Aorta (tissue), 5 donors: Measurements from ENCODE around the gene TRMO. TPM values are rescaled to one million over a fixed set of nuclear protein-coding genes. Genes with fewer than 3 reads are reported as not detected.

Experiments
- ATAC-seq: fragments of 200-7000 bp; cut with Tn5 transposase; one replicate; pipeline ENCODE4 v1.9.1; 2022; ENCODE audit warnings: moderate library complexity; ENCODE audit not compliant: low FRiP score
- DNase-seq, 2 donors: peaks; one replicate each; pipeline ENCODE4 v3.0.0-alpha.2; 2020
- H3K27ac ChIP-seq, 2 donors: one replicate each; pipeline ENCODE4 v1.5.1; 2013; ENCODE audit warnings: low read length in 2 of 2, mild to moderate bottlenecking in 2 of 2, moderate library complexity in 2 of 2, control low read depth in 1 of 2, inconsistent platforms in 1 of 2, low read depth in 1 of 2
- H3K27me3 ChIP-seq, 2 donors: one replicate each; pipeline ENCODE4 v1.6.1; 2013; ENCODE audit warnings: control low read depth in 1 of 2, low read length in 1 of 2, mild to moderate bottlenecking in 1 of 2, moderate library complexity in 1 of 2; ENCODE audit not compliant: insufficient read depth in 2 of 2, control insufficient read depth in 1 of 2
- H3K36me3 ChIP-seq, 2 donors: one replicate each; pipeline ENCODE4 v1.6.1; 2013; ENCODE audit warnings: control low read depth in 1 of 2, low read length in 1 of 2, mild to moderate bottlenecking in 1 of 2; ENCODE audit not compliant: insufficient read depth in 2 of 2, control insufficient read depth in 1 of 2
- H3K4me1 ChIP-seq, 2 donors: one replicate each; pipeline ENCODE4 v1.6.1; 2013; ENCODE audit warnings: low read length in 2 of 2, control low read depth in 1 of 2, mild to moderate bottlenecking in 1 of 2, moderate library complexity in 1 of 2; ENCODE audit not compliant: insufficient read depth in 2 of 2, control insufficient read depth in 1 of 2
- H3K4me3 ChIP-seq, 2 donors: one replicate each; pipeline ENCODE4 v1.5.1; 2013; ENCODE audit warnings: low read length in 2 of 2, control low read depth in 1 of 2, mild to moderate bottlenecking in 1 of 2
- H3K9me3 ChIP-seq: one replicate; pipeline ENCODE4 v1.6.1; 2013; ENCODE audit warnings: mild to moderate bottlenecking, low read length; ENCODE audit not compliant: control insufficient read depth
- WGBS, 2 donors: extraction: QIAGEN DNeasy Blood & Tissue Kit; methylation state at CpG; one replicate each; pipeline ENCODE4 v1.1.7; 2013; 5-methylcytosine and 5-hydroxymethylcytosine counted together
- intact Hi-C, 2 donors: fragments of 100-400 bp; cut with DNase I; formaldehyde crosslinking; loops; one replicate each; pipeline versions ENCODE4 v1.14.2 to v1.15.0; 2022
- polyA plus RNA-seq, 2 donors: library from polyadenylated mRNA; stranded (reverse); fragments of 200-250 nt; gene quantifications; one replicate each; pipeline ENCODE4 v1.2.3, GENCODE V29; 2013
- total RNA-seq, 2 donors: library from RNA; stranded (reverse); fragmentation: NEBNext Ultra II Directional; extraction: Animal tissue kit (Norgen Biotek cat#: 25700); gene quantifications; one replicate each; pipeline ENCODE4 v1.2.1, GENCODE V29; 2021
- donor health status: healthy with polysubstance abuse.
- donor health status: Bipolar disorder and iron deficiency.
- donor health status: DM: no; HTN: no; CAD: no.
- donor health status: DM: no; HTN: no; CAD: no.
- donor health status: DM: yes; HTN: yes; CAD: no.

Gene TRMO
- total and polyA plus RNA-seq, 4 donors = 5.5 to 10.7 (median 8.6) TPM

DNA sequence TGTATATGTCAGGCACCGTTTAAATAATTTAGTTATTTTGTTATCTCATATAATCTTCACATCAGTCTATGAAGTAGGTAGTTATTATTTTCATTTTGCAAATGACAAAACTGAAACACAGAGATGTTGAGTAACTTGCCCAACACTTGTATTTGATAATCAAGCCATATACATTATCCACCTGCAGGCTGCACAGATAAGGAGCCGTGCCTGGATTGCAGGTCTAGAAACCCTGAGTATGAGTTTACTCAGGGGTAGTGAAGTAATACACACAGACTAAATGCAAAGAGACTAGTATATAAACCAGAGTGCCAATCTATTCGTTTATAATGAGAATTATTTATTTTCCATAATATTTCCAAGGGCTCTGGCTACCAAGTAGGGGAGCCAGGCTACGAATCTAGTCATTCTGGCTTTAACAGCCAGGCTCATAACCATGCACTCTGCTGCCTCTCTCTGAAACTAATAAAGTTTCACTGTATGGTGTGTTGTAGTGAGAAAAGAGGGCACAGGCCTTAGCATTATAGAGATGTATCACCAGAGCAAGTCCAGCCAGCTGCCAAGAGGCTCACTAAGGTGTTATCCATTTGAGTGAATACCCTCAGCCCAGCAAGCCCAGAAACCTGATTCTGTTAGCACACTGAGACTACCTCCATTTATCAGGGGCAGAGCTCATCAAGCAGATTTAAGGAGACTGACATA lies 11.1 kb upstream of the TRMO start:
- intact Hi-C loops = no loop called here

DNA sequence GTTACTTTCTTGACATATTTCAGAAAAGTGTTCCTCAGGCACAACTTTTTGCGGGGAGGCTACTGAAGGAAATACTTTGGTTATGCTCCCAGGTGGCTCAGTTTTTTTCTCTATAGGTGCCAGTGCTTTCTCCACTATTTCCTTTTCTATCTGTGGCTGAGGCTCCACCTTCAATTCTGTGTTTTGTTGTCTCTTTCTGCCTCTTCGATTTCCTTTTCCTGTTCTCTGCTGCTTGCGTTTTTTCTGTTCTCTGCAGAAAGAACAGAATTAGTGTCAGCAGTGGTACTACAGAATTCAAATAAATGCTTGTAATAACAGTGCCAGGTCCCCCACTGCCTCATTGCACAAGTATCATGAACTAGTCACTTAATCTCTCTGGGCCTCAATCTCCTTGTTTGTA lies 8.7 kb upstream of the TRMO start:
- H3K36me3 ChIP-seq = no peaks in the 10 kb centered on the region
- ATAC-seq (no peak), DNase-seq (no peak)
- no peak overlapping the region for H3K27ac ChIP-seq
- H3K27me3 ChIP-seq = no peaks in the 10 kb centered on the region
- no peaks in the 10 kb centered on the region for H3K9me3 ChIP-seq
- WGBS, 2 donors = 35 to 40% methylated on average over 3 of the region's 3 CpGs
- intact Hi-C loops = no loop called here
- no peaks in the 10 kb centered on the region for H3K4me1 ChIP-seq
- no peak overlapping the region for H3K4me3 ChIP-seq

More for the DNA sequence above, 11.1 kb upstream of the TRMO start:
- WGBS, 2 donors = 62 to 69% methylated on average over 4 of the region's 4 CpGs
- Histone ChIP-seq H3K4me3 (no peak overlapping the region), H3K4me1 (no peaks in the 10 kb centered on the region), H3K9me3 (no peaks in the 10 kb centered on the region), H3K27ac (no peak overlapping the region), H3K36me3 (no peaks in the 10 kb centered on the region), H3K27me3 (no peaks in the 10 kb centered on the region)
- no peak for ATAC-seq
- DNase-seq = no peak

DNA sequence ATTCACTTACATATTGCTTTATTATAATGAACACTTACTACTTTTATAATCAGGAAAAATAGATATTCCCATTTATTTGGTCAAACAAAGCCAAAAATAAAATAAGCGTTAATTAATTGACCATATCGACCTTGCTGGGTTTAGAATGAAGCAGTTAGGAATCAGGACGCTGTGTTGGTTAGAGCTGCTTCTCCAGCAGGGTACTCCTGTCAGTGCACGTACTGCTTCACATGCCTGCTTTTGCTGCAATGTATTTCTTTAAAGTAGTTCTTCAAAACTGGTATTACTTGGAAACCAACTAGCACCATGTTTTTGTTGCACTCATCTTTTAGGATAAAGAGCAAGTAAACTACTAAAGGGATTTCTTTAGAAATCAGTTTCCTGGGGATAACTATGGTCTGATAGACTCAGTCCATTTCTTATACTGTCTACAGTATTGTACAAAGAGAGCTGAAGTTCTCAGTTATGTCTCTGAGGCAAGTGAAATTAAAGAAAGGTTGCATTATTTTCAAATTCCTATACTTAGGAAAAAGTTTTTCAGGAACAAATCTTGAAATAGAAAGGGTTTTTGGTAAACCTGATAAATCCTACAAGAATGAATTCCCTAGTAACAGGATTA lies 6.8 kb upstream of the TRMO start:
- intact Hi-C loops = loop anchor here in 1 of 2 donors (10.0 kb wide), 1 partner anchor 56 kb away; the partner anchor contains the start of gene ANP32B
- H3K27me3 ChIP-seq = no peaks in the 10 kb centered on the region
- WGBS, 2 donors = 54 to 62% methylated on average over 4 of the region's 4 CpGs

DNA sequence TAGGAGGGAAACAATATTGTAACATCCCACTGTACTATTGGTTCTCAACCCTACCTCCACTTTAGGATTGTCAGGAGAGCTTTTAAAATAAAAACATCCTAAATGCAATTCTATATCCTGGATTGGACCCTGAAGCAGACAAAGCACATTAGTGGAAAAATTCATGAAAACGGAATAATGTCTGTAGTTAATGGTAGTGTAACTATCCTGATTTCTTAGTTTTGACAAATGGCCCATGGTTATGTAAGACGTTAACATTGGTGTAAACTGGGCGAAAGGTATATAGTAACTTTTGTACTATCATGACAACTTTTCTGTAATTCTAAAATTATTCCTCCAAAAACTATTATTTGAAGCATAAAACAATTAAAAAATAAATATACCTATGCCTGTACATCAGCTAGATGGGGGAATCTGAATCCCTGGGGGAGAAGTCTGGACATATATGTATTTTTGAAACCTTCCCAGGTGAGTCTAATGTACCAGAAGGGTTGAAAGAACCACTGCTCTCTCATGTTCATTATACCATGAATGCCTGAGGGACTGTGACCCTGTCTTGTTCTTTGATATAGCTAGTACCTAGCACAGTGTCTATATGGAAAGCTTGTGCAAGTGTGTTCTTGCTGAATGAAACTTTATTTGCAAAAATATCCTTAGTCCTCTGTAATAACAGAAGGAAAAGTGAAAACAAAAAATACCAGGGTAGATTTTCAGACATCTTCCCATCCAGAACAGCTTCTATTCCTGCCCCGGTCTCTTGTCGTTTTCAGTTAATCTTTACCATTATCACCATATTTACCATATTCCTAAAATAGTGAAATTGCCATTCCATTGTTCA lies 3.4 kb upstream of the TRMO start:
- H3K27me3 ChIP-seq = no peaks in the 10 kb centered on the region
- DNase-seq (no peak), ATAC-seq (no peak)
- H3K9me3 ChIP-seq = no peaks in the 10 kb centered on the region
- WGBS, 2 donors = 56 to 63% methylated on average over 5 of the region's 5 CpGs
- H3K4me3 ChIP-seq = no peak overlapping the region
- no peaks in the 10 kb centered on the region for H3K4me1 ChIP-seq
- intact Hi-C loops = loop anchor here (2.0 to 10.0 kb wide), 3 partner anchors 59 to 337 kb away; partner anchors contain the start of gene ANP32B (in 1 of the 2)
- no peaks in the 10 kb centered on the region for H3K36me3 ChIP-seq
- no peak overlapping the region for H3K27ac ChIP-seq

More for the DNA sequence above, 6.8 kb upstream of the TRMO start:
- Histone ChIP-seq H3K9me3 (no peaks in the 10 kb centered on the region), H3K36me3 (no peaks in the 10 kb centered on the region), H3K4me3 (no peak overlapping the region), H3K4me1 (no peaks in the 10 kb centered on the region), H3K27ac (no peak overlapping the region)
- ATAC-seq (no peak), DNase-seq (no peak)

DNA sequence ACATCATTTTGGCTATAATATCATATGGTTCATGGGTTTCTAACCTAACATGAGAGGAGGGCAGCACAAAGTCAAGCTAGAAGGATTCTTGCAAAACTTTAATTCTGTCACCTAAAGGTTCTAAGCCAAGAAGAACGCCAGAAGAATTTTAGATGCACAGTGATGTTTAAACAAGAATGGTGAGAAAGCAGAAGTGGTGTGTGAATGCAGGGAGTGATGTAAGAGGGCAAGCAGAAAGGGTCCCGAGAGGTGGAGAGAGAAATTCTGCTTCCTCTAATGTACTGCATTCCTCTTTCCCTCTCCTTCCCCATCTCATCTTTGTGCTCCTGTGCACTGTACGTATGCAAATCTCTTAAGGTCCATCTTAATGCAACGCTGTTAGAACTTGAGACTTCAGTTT lies 2.1 kb upstream of the TRMO start:
- intact Hi-C loops = loop anchor here (2.0 to 10.0 kb wide), 3 partner anchors 60 to 338 kb away; partner anchors contain the start of gene ANP32B (in 1 of the 2)
- WGBS, 2 donors = 35 to 48% methylated on average over 4 of the region's 4 CpGs
- no peak for ATAC-seq
- H3K27ac ChIP-seq = no peak overlapping the region
- no peak for DNase-seq
- no peaks in the 10 kb centered on the region for H3K36me3 ChIP-seq
- H3K9me3 ChIP-seq = no peaks in the 10 kb centered on the region
- no peaks in the 10 kb centered on the region for H3K27me3 ChIP-seq
- no peaks in the 10 kb centered on the region for H3K4me1 ChIP-seq
- H3K4me3 ChIP-seq = no peak overlapping the region

DNA sequence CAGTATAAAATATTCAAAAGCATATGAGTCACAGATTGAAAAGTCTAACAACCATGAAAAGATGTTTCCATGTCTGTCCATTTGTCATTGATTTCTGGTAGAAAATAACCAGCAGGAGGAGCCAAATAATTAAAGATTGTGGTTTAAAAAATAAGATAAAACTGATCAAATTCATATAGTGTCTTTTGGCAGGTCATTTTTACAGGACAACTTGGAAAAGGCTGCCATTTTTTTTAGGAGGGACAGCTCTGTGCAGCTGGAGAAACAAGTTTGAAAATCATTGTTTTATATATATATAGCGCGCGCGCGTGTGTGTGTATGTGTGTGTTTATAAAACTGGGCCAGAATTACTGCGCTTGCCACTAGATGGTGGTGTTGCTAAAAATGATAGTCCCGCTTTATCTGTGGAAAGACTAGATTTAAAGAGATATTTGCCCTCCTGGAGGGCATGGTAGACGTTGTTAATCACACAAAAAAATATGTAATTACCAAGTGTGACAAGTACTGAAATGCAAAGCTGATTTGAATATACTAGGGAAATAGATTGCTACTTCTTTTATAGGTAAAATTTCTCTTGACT lies 1.3 kb upstream of the TRMO start:
- Histone ChIP-seq H3K36me3 (no peaks in the 10 kb centered on the region), H3K4me1 (no peaks in the 10 kb centered on the region), H3K4me3 (peak overlapping the region in 1 of 2 donors; percentile 48), H3K9me3 (no peaks in the 10 kb centered on the region), H3K27ac (no peak overlapping the region), H3K27me3 (no peaks in the 10 kb centered on the region)
- WGBS, 2 donors = 0% methylated on average over 8 of the region's 8 CpGs
- intact Hi-C loops = loop anchor here (2.0 to 10.0 kb wide), 5 partner anchors 59 to 339 kb away; partner anchors contain the start of genes ANP32B (in 2 of the 2) and CORO2A (in 1 of the 2)
- peak; percentile 81 for ATAC-seq
- peak in 1 of 2 donors; percentile 81 for DNase-seq

DNA sequence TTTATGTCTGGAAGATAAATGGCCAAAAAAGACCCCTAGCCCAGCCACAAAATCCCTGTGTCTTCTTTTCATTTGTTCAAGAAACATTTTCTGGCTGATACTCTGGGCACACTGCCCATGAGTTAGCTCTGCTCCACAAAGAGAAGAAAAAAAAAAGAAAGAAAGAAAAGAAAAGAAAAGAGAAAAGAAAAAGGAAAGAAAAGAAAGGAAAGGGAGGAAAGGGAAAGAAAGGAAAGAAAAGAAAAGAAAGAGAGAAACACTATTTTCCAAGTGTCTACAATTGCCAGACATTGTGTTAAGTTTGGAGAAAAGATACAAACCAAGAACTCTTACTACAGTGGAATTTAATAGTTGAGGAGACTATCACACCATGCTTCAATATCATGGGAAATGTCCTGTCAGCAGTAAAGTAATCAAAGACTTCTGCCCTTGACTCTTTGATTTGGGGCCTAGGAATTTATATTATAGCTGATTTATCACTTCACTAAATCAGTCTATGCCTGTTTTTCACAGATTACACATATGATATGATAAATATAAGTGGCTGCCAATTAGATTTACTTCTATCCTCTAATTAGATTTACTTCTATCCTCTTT lies 3.0 kb downstream of the TRMO start:
- intact Hi-C loops = no loop called here
- Histone ChIP-seq H3K4me1 (no peaks in the 10 kb centered on the region), H3K4me3 (no peak overlapping the region), H3K27ac (no peak overlapping the region), H3K27me3 (no peaks in the 10 kb centered on the region), H3K36me3 (peaks cover 0 to 4% of the 10 kb centered on the region in 2 donors), H3K9me3 (no peaks in the 10 kb centered on the region)
- no peak for DNase-seq
- no peak for ATAC-seq

DNA sequence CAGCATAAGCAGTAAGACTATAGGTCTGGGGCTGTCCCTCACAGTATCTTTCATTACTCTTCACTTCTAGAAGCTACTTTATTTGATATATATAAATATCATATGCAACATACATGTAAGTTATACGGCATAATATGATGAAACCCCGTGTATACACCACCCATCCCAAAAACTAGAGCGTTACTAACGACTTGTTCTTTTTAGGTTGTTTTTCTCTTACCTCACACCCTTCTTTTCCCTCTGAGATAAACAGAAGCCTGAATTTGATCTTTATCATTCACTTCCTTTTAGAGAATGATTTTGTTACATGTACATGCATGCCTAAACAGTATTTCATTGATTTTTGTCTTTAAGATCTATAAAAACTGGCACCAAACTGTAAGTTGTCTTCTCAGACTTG lies 3.7 kb downstream of the TRMO start:
- Histone ChIP-seq H3K4me1 (no peaks in the 10 kb centered on the region), H3K27ac (no peak overlapping the region), H3K27me3 (no peaks in the 10 kb centered on the region), H3K4me3 (no peak overlapping the region), H3K36me3 (peaks cover 0 to 4% of the 10 kb centered on the region in 2 donors), H3K9me3 (no peaks in the 10 kb centered on the region)
- intact Hi-C loops = no loop called here
- no peak for ATAC-seq
- WGBS, 2 donors = 88 to 91% methylated on average over 4 of the region's 4 CpGs
- DNase-seq = no peak
